Measurements from ENCODE around the gene SNX25. TPM values are rescaled to one million over a fixed set of nuclear protein-coding genes. Genes with fewer than 3 reads are reported as not detected.

Gene SNX25
- total and polyA plus RNA-seq, 2 of the 13 experiments (the other 11 are each of a cell fraction or from before 2014, with no cell fraction given): 23.4 to 23.5 TPM

DNA sequence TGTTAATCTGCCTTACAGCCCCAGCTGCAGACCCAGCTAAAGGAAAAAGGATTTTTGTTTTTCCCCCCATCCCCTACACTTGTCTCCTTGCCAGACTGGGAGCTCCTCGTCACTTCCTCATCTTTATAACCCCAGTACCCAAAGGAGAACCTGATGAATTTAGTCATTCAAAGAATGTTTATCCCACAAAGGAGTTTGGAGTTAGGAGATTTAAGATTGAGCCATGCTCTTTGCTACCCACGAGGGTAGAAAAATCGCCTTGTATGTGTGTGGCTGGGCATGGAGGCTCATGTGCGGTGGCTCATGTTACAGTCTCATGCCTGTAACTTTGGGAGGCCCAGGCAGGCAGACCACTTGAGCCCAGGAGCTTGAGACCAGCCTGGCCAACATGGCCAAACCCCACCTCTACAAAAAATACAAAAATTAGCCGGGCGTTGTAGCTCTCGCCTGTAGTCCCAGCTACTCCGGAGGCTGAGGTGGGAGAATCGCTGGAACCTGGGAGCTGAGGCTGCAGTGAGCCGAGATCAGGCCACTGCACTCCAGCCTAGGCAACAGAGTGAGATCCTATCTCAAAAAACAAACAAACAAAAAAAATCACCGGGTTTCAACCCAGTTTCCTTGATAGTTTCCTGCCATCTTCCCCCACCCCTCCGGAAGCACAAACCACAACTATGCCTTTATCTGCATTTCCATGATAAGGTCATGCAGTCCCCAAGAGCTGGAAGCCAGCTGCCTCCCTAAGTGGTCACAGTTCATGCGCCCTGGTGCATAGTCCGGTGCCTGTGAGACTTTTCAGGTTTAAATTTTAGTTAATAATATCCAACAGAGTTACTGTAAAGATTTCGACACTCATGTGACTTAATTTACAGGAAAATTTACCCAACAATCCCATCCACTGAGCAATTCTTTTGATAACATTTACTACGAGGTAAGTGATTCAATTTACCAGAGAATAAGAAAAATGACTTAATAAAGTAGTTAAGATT lies 7.1 kb upstream of the SNX25 start (continued):
- TF ChIP-seq POGZ (CRISPR knock-in tag; IDR thresholded peaks at IDR 0.05) (peak; percentile 73; the same call in 1 of the 2 replicates), TCF7 (IDR thresholded peaks at IDR 0.05; ENCODE audit: low read depth) (peak; percentile 75), FOXC1 (CRISPR knock-in tag; IDR thresholded peaks at IDR 0.05; ENCODE audit: borderline replicate concordance) (no peak), ZMYM2 (CRISPR knock-in tag; IDR thresholded peaks at IDR 0.05) (peak; percentile 89), SALL1 (CRISPR knock-in tag; IDR thresholded peaks at IDR 0.05) (peak; percentile 85), EP300 (IDR thresholded peaks at IDR 0.05; ENCODE audit: low read depth in 2 of 2, low read length in 2 of 2) (peak in 1 of 2 experiments; percentile 86; a peak in 2 of 4 replicates), EP300 (CRISPR knock-in tag; IDR thresholded peaks at IDR 0.05; ENCODE audit: borderline replicate concordance) (peak; percentile 78), ZNF792 (CRISPR knock-in tag; IDR thresholded peaks at IDR 0.05) (peak; percentile 67), GTF2F1 (IDR thresholded peaks at IDR 0.05; ENCODE audit: low read length) (no peak), CREM (IDR thresholded peaks at IDR 0.05) (peak; percentile 63), CREM (CRISPR knock-in tag; IDR thresholded peaks at IDR 0.05) (no peak), ZSCAN25 (CRISPR knock-in tag; IDR thresholded peaks at IDR 0.05) (no peak)
- TF ChIP-seq, protein P1, sequence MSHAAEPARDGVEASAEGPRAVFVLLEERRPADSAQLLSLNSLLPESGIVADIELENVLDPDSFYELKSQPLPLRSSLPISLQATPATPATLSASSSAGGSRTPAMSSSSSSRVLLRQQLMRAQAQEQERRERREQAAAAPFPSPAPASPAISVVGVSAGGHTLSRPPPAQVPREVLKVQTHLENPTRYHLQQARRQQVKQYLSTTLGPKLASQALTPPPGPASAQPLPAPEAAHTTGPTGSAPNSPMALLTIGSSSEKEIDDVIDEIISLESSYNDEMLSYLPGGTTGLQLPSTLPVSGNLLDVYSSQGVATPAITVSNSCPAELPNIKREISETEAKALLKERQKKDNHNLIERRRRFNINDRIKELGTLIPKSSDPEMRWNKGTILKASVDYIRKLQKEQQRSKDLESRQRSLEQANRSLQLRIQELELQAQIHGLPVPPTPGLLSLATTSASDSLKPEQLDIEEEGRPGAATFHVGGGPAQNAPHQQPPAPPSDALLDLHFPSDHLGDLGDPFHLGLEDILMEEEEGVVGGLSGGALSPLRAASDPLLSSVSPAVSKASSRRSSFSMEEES (CRISPR knock-in tag; IDR thresholded peaks at IDR 0.05): peak; percentile 19; the same call in 1 of the 2 replicates
- TF ChIP-seq, protein P2, sequence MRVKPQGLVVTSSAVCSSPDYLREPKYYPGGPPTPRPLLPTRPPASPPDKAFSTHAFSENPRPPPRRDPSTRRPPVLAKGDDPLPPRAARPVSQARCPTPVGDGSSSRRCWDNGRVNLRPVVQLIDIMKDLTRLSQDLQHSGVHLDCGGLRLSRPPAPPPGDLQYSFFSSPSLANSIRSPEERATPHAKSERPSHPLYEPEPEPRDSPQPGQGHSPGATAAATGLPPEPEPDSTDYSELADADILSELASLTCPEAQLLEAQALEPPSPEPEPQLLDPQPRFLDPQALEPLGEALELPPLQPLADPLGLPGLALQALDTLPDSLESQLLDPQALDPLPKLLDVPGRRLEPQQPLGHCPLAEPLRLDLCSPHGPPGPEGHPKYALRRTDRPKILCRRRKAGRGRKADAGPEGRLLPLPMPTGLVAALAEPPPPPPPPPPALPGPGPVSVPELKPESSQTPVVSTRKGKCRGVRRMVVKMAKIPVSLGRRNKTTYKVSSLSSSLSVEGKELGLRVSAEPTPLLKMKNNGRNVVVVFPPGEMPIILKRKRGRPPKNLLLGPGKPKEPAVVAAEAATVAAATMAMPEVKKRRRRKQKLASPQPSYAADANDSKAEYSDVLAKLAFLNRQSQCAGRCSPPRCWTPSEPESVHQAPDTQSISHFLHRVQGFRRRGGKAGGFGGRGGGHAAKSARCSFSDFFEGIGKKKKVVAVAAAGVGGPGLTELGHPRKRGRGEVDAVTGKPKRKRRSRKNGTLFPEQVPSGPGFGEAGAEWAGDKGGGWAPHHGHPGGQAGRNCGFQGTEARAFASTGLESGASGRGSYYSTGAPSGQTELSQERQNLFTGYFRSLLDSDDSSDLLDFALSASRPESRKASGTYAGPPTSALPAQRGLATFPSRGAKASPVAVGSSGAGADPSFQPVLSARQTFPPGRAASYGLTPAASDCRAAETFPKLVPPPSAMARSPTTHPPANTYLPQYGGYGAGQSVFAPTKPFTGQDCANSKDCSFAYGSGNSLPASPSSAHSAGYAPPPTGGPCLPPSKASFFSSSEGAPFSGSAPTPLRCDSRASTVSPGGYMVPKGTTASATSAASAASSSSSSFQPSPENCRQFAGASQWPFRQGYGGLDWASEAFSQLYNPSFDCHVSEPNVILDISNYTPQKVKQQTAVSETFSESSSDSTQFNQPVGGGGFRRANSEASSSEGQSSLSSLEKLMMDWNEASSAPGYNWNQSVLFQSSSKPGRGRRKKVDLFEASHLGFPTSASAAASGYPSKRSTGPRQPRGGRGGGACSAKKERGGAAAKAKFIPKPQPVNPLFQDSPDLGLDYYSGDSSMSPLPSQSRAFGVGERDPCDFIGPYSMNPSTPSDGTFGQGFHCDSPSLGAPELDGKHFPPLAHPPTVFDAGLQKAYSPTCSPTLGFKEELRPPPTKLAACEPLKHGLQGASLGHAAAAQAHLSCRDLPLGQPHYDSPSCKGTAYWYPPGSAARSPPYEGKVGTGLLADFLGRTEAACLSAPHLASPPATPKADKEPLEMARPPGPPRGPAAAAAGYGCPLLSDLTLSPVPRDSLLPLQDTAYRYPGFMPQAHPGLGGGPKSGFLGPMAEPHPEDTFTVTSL (CRISPR knock-in tag; IDR thresholded peaks at IDR 0.05; ENCODE audit: borderline replicate concordance): 0 out of 2 replicates have a peak, but pooled peaks have one; percentile 39
- TF ChIP-seq, protein P3, sequence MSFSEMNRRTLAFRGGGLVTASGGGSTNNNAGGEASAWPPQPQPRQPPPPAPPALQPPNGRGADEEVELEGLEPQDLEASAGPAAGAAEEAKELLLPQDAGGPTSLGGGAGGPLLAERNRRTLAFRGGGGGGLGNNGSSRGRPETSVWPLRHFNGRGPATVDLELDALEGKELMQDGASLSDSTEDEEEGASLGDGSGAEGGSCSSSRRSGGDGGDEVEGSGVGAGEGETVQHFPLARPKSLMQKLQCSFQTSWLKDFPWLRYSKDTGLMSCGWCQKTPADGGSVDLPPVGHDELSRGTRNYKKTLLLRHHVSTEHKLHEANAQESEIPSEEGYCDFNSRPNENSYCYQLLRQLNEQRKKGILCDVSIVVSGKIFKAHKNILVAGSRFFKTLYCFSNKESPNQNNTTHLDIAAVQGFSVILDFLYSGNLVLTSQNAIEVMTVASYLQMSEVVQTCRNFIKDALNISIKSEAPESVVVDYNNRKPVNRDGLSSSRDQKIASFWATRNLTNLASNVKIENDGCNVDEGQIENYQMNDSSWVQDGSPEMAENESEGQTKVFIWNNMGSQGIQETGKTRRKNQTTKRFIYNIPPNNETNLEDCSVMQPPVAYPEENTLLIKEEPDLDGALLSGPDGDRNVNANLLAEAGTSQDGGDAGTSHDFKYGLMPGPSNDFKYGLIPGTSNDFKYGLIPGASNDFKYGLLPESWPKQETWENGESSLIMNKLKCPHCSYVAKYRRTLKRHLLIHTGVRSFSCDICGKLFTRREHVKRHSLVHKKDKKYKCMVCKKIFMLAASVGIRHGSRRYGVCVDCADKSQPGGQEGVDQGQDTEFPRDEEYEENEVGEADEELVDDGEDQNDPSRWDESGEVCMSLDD (CRISPR knock-in tag; IDR thresholded peaks at IDR 0.05; ENCODE audit: borderline replicate concordance): no peak; the same call in 1 of the 2 replicates
